T-helper 22 cell (primary cell): ENCODE results near the gene NR2F6.

Experiments
- DNase-seq: peaks from one replicate; pipeline ENCODE4 v3.0.0-alpha.2; 2020; ENCODE audit warnings: low read depth

NR2F6 gene

GRCh38 chr19:17237747-17238706, 7.7 kb downstream of the NR2F6 start:
- DNase-seq = no peak

GRCh38 chr19:17236811-17237543, 8.7 kb downstream of the NR2F6 start:
- DNase-seq = no peak

GRCh38 chr19:17235971-17236777, 9.5 kb downstream of the NR2F6 start:
- DNase-seq = no peak

GRCh38 chr19:17235300-17235970, 10.3 kb downstream of the NR2F6 start:
- peak; percentile 53 for DNase-seq

- peak; percentile 28 for DNase-seq
These were observed 10.8 kb downstream of the NR2F6 start for GRCh38 chr19:17234911-17235299.

GRCh38 chr19:17232258-17232657, 13.5 kb downstream of the NR2F6 start:
- no peak for DNase-seq

- DNase-seq = no peak
These were observed 15.8 kb downstream of the NR2F6 start for GRCh38 chr19:17229890-17230289.

GRCh38 chr19:17227798-17228367, 17.8 kb downstream of the NR2F6 start:
- no peak for DNase-seq

- DNase-seq = peak; percentile 93
These were observed 19.5 kb downstream of the NR2F6 start, which contains the start of gene OCEL1 for GRCh38 chr19:17226002-17226933. OCEL1 (plus strand) TSS chr19:17226226; CDS start chr19:17226248, 22 bp downstream.

- no peak for DNase-seq
These were observed 20.7 kb downstream of the NR2F6 start for GRCh38 chr19:17225053-17225452.

- DNase-seq = no peak
These were observed 25.4 kb downstream of the NR2F6 start for GRCh38 chr19:17220207-17220758.

GRCh38 chr19:17219286-17219685, 26.4 kb downstream of the NR2F6 start:
- no peak for DNase-seq

- no peak for DNase-seq
These were observed 29.6 kb downstream of the NR2F6 start for GRCh38 chr19:17216058-17216670.

GRCh38 chr19:17215127-17215971, 30.4 kb downstream of the NR2F6 start, which contains the start of gene USE1:
USE1 (plus strand) TSS chr19:17215357; CDS start chr19:17215406, 49 bp downstream.
- peak; percentile 82 for DNase-seq

- DNase-seq = no peak
These were observed 31.1 kb downstream of the NR2F6 start for GRCh38 chr19:17214508-17215126.

GRCh38 chr19:17213334-17213733, 32.4 kb downstream of the NR2F6 start:
- no peak for DNase-seq

- DNase-seq = no peak
These were observed 33.9 kb downstream of the NR2F6 start for GRCh38 chr19:17211547-17212446.
